ENCODE measurements around the gene RNF182. TPM values are rescaled to one million over a fixed set of nuclear protein-coding genes. Genes with fewer than 3 reads are reported as not detected.

RNF182 gene
- total RNA-seq, 1 donor from 2014 or later: 8.3 TPM

- no peak overlapping the region for H2AFZ ChIP-seq (ENCODE audit: low read depth, low read length)
- H3K79me2 ChIP-seq (ENCODE audit: insufficient read depth, low read length): no peaks in the 10 kb centered on the region
- no peak overlapping the region for H3K27ac ChIP-seq (ENCODE audit: low read depth, low read length)
- Mint-ChIP-seq H3K4me1 (ENCODE audit: low read depth, unreplicated experiment) (peaks cover 5% of the 10 kb centered on the region), H3K27me3 (ENCODE audit: low read depth, unreplicated experiment) (peaks cover 2% of the 10 kb centered on the region), H3K27ac (ENCODE audit: unreplicated experiment) (no peak overlapping the region), H3K36me3 (ENCODE audit: low read depth, unreplicated experiment) (no peaks in the 10 kb centered on the region), H3K9me3 (ENCODE audit: unreplicated experiment) (no peaks in the 10 kb centered on the region), H3K4me3 (ENCODE audit: unreplicated experiment) (no peak overlapping the region)
- H3K4me1 ChIP-seq (ENCODE audit: insufficient read depth, low read length): peaks cover 4% of the 10 kb centered on the region
- H3K36me3 ChIP-seq (ENCODE audit: insufficient read depth, low read length): no peaks in the 10 kb centered on the region
- H3K4me2 ChIP-seq (ENCODE audit: low read length): peak overlapping the region; percentile 8
- no peak overlapping the region for H3K4me3 ChIP-seq (ENCODE audit: insufficient read depth, low read depth, low read length)
- DNase-seq (ENCODE audit: low read depth) (no peak), FAIRE-seq (no peak)
- no peak for TF ChIP-seq EZH2 (IDR thresholded peaks at IDR 0.05; ENCODE audit: insufficient read depth, low read length)
- TF ChIP-seq CTCF (IDR thresholded peaks at IDR 0.05; ENCODE audit: insufficient read depth, low read depth, low read length): no peak
- no peaks in the 10 kb centered on the region for H4K20me1 ChIP-seq (ENCODE audit: insufficient read depth, low read length)
- H3K9ac ChIP-seq (ENCODE audit: low read length): no peak overlapping the region
- H3K9me3 ChIP-seq (ENCODE audit: insufficient read depth, low read depth, low read length): no peaks in the 10 kb centered on the region
- H3K27me3 ChIP-seq (ENCODE audit: insufficient read depth, low read length): no peaks in the 10 kb centered on the region
Observed at GRCh38 chr6:13989496-13990144, 64.9 kb downstream of the RNF182 start.

DNA sequence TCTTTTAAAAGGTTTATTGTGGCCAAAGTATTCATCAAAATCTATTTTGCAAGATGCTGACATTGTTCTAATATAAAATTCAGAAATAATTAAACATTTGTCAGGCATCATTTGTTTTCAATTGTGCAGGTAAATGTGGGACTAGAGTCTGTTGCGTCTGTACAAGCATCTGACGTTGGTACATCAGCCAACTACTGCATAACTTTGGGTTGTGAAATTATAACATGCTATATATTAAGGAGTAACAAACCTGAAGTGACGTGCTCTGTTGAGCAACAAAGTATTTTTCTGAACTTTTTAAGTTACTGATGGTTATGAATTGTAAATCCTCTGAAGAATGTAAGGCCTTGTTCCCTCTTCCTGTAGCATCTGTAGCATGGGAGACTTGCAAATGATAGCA, 66.0 kb downstream of the RNF182 start:
- Histone ChIP-seq H3K9me3 (ENCODE audit: insufficient read depth, low read depth, low read length) (no peaks in the 10 kb centered on the region), H2AFZ (ENCODE audit: low read depth, low read length) (no peak overlapping the region), H3K79me2 (ENCODE audit: insufficient read depth, low read length) (no peaks in the 10 kb centered on the region), H3K4me3 (ENCODE audit: insufficient read depth, low read depth, low read length) (no peak overlapping the region), H3K4me2 (ENCODE audit: low read length) (no peak overlapping the region), H4K20me1 (ENCODE audit: insufficient read depth, low read length) (no peaks in the 10 kb centered on the region), H3K4me1 (ENCODE audit: insufficient read depth, low read length) (peaks cover 4% of the 10 kb centered on the region), H3K27ac (ENCODE audit: low read depth, low read length) (no peak overlapping the region), H3K27me3 (ENCODE audit: insufficient read depth, low read length) (no peaks in the 10 kb centered on the region), H3K36me3 (ENCODE audit: insufficient read depth, low read length) (no peaks in the 10 kb centered on the region), H3K9ac (ENCODE audit: low read length) (no peak overlapping the region)
- Mint-ChIP-seq H3K27me3 (ENCODE audit: low read depth, unreplicated experiment) (peaks cover 2% of the 10 kb centered on the region), H3K27ac (ENCODE audit: unreplicated experiment) (no peak overlapping the region), H3K36me3 (ENCODE audit: low read depth, unreplicated experiment) (no peaks in the 10 kb centered on the region), H3K9me3 (ENCODE audit: unreplicated experiment) (no peaks in the 10 kb centered on the region), H3K4me1 (ENCODE audit: low read depth, unreplicated experiment) (peaks cover 5% of the 10 kb centered on the region), H3K4me3 (ENCODE audit: unreplicated experiment) (no peak overlapping the region)
- no peak for FAIRE-seq
- DNase-seq (ENCODE audit: low read depth): no peak
- TF ChIP-seq CTCF (IDR thresholded peaks at IDR 0.05; ENCODE audit: insufficient read depth, low read depth, low read length) (no peak), EZH2 (IDR thresholded peaks at IDR 0.05; ENCODE audit: insufficient read depth, low read length) (no peak)

GRCh38 chr6:13991393-13991792, 66.6 kb downstream of the RNF182 start:
- H3K36me3 ChIP-seq (ENCODE audit: insufficient read depth, low read length): no peaks in the 10 kb centered on the region
- H3K4me1 ChIP-seq (ENCODE audit: insufficient read depth, low read length): peaks cover 4% of the 10 kb centered on the region
- Mint-ChIP-seq H3K9me3 (ENCODE audit: unreplicated experiment) (no peaks in the 10 kb centered on the region), H3K27me3 (ENCODE audit: low read depth, unreplicated experiment) (peaks cover 2% of the 10 kb centered on the region), H3K36me3 (ENCODE audit: low read depth, unreplicated experiment) (no peaks in the 10 kb centered on the region), H3K4me3 (ENCODE audit: unreplicated experiment) (no peak overlapping the region), H3K27ac (ENCODE audit: unreplicated experiment) (no peak overlapping the region), H3K4me1 (ENCODE audit: low read depth, unreplicated experiment) (peaks cover 5% of the 10 kb centered on the region)
- no peak for TF ChIP-seq CTCF (IDR thresholded peaks at IDR 0.05; ENCODE audit: insufficient read depth, low read depth, low read length)
- no peak for TF ChIP-seq EZH2 (IDR thresholded peaks at IDR 0.05; ENCODE audit: insufficient read depth, low read length)
- no peaks in the 10 kb centered on the region for H3K79me2 ChIP-seq (ENCODE audit: insufficient read depth, low read length)
- no peak overlapping the region for H3K9ac ChIP-seq (ENCODE audit: low read length)
- H4K20me1 ChIP-seq (ENCODE audit: insufficient read depth, low read length): no peaks in the 10 kb centered on the region
- H3K27ac ChIP-seq (ENCODE audit: low read depth, low read length): no peak overlapping the region
- H3K27me3 ChIP-seq (ENCODE audit: insufficient read depth, low read length): no peaks in the 10 kb centered on the region
- FAIRE-seq (no peak), DNase-seq (ENCODE audit: low read depth) (no peak)
- H2AFZ ChIP-seq (ENCODE audit: low read depth, low read length): no peak overlapping the region
- H3K4me3 ChIP-seq (ENCODE audit: insufficient read depth, low read depth, low read length): no peak overlapping the region
- H3K9me3 ChIP-seq (ENCODE audit: insufficient read depth, low read depth, low read length): no peaks in the 10 kb centered on the region
- no peak overlapping the region for H3K4me2 ChIP-seq (ENCODE audit: low read length)
